K562 (cell line): ENCODE data around the gene GRK3. TPM values are rescaled to one million over a fixed set of nuclear protein-coding genes. Genes with fewer than 3 reads are reported as not detected.

Experiments used
- ATAC-seq: fragments of 200-7000 bp; cut with Tn5 transposase; 3 replicates; pipeline ENCODE4 v1.9.1; 2020; ENCODE audit warnings: moderate library complexity
- BruUV-seq: library from RNA; stranded (reverse); fragments of 400-500 nt; replicated peaks from 2 replicates; lab custom pipeline; 2021; lab: Mats Ljungman, UMichigan
- CTCF ChIA-PET: fragments of 300-600 bp; formaldehyde crosslinking; extraction: SDS; loops from one replicate; lab custom pipeline; 2021; ENCODE audit warnings: low intra/inter-chr PET ratio; lab: Yijun Ruan, JAX
- POLR2A ChIA-PET: fragments of 300-600, 350-650 bp; sonication (Branson Sonifier 250); formaldehyde crosslinking; extraction: SDS; loops from one replicate; lab custom pipeline; 2021; ENCODE audit warnings: antibody characterized with exemption, inconsistent platforms; lab: Yijun Ruan, JAX
- DNase-seq, 4 experiments: peaks; one replicate each; pipeline versions ENCODE4 v3.0.0 to v3.0.0-alpha.2; 2011 to 2018; ENCODE audit warnings: low spot score in 3 of 4, mixed read lengths in 3 of 4; ENCODE audit errors: extremely low read depth in 1 of 4
- FAIRE-seq: peaks from 2 replicates; lab custom pipeline; 2011; peaks lifted over from hg19 to GRCh38; lab: Jason Lieb, UNC
- H2AFZ ChIP-seq: 2 replicates; pipeline ENCODE4 v1.6.0; 2011; ENCODE audit warnings: low read depth, low read length, control low read depth, inconsistent platforms
- H3K27ac ChIP-seq: fragments of 200-600 bp; 3 replicates; pipeline ENCODE4 v1.8.0; 2011; ENCODE audit warnings: low read depth, mild to moderate bottlenecking, control low read depth, inconsistent platforms, low read length, moderate library complexity, mixed read lengths; ENCODE audit errors: extremely low read depth
- H3K27me3 ChIP-seq, 2 experiments: fragments of 300-600 bp in 1 of 2; 2 replicates in 1 of 2; 3 replicates in 1 of 2; pipeline versions ENCODE4 v1.6.0 to v1.8.0; 2011; ENCODE audit warnings: inconsistent platforms in 2 of 2, low read length in 2 of 2, mild to moderate bottlenecking in 1 of 2, mixed read lengths in 1 of 2, moderate library complexity in 1 of 2; ENCODE audit not compliant: control insufficient read depth in 2 of 2, insufficient read depth in 2 of 2
- H3K36me3 ChIP-seq: fragments of 300-600 bp; 3 replicates; pipeline ENCODE4 v1.8.0; 2011; ENCODE audit warnings: mild to moderate bottlenecking, low read length, inconsistent platforms; ENCODE audit not compliant: control insufficient read depth, insufficient read depth
- H3K4me1 ChIP-seq, 2 experiments: fragments of 200-600 bp in 1 of 2; replicated peaks in 1 of 2; 2 replicates in 1 of 2; 3 replicates in 1 of 2; pipeline versions ENCODE4 v1.5.1 to v1.8.0; 2011; ENCODE audit warnings: inconsistent platforms in 2 of 2, low read length in 2 of 2, mild to moderate bottlenecking in 1 of 2, mixed read lengths in 1 of 2, moderate library complexity in 1 of 2; ENCODE audit not compliant: control insufficient read depth in 2 of 2, insufficient read depth in 2 of 2
- H3K4me2 ChIP-seq: 2 replicates; pipeline ENCODE4 v1.6.1; 2011; ENCODE audit warnings: low read length, control low read depth, inconsistent platforms, mixed read lengths; ENCODE audit not compliant: insufficient read depth
- H3K4me3 ChIP-seq: fragments of 200-600 bp; sonication (generic), shearing (Covaris generic); 2 replicates; pipeline ENCODE4 v1.5.1; 2016; ENCODE audit warnings: control low read depth, inconsistent platforms
- H3K79me2 ChIP-seq: fragments of 200-600 bp; 3 replicates; pipeline ENCODE4 v1.8.0; 2011; ENCODE audit warnings: low read length, inconsistent platforms; ENCODE audit not compliant: control insufficient read depth, insufficient read depth
- H3K9ac ChIP-seq, 2 experiments: 2 replicates each; pipeline versions ENCODE4 v1.6.0 to v1.6.1; 2011; ENCODE audit warnings: low read depth in 2 of 2, low read length in 2 of 2, control low read depth in 1 of 2, inconsistent platforms in 1 of 2, mild to moderate bottlenecking in 1 of 2, mixed read lengths in 1 of 2; ENCODE audit not compliant: insufficient read depth in 1 of 2
- H3K9me1 ChIP-seq: one replicate; pipeline ENCODE4 v1.6.0; 2011; ENCODE audit warnings: inconsistent platforms, mild to moderate bottlenecking, low read length, moderate library complexity; ENCODE audit not compliant: control insufficient read depth, insufficient read depth
- H3K9me3 ChIP-seq: replicated peaks from 2 replicates; pipeline ENCODE4 v1.5.1; 2011; ENCODE audit warnings: low read depth, low read length, inconsistent platforms; ENCODE audit not compliant: control insufficient read depth, insufficient read depth
- H4K20me1 ChIP-seq: replicated peaks from 2 replicates; pipeline ENCODE4 v1.6.1; 2011; ENCODE audit warnings: low read length, inconsistent platforms, mixed read lengths; ENCODE audit not compliant: control insufficient read depth, insufficient read depth
- ARHGAP35 ChIP-seq: fragments of 450-650 bp; IDR thresholded peaks from 2 replicates; pipeline ENCODE4 v1.6.1; 2018; ENCODE audit not compliant: partially characterized antibody
- FOXM1 ChIP-seq, 2 experiments: fragments of 450-650 bp in 1 of 2; sonication (generic) in 1 of 2; formaldehyde crosslinking in 1 of 2; IDR thresholded peaks; 2 replicates each; pipeline versions ENCODE4 v1.6.1 to v1.9.0; 2017 to 2022; ENCODE audit warnings: low read depth in 2 of 2, mild to moderate bottlenecking in 2 of 2, missing genetic modification reagents in 1 of 2, moderate library complexity in 1 of 2
- IRF9 ChIP-seq: fragments of 450-650 bp; IDR thresholded peaks from 2 replicates; pipeline ENCODE4 v1.6.1; 2016; ENCODE audit warnings: missing biosample characterization, missing genetic modification characterization
- SIX5 ChIP-seq, 2 experiments: IDR thresholded peaks; 2 replicates each; pipeline ENCODE4 v1.6.1; 2011; ENCODE audit warnings: low read length in 2 of 2, borderline replicate concordance in 1 of 2, low read depth in 1 of 2, mild to moderate bottlenecking in 1 of 2, moderate library complexity in 1 of 2; ENCODE audit not compliant: insufficient read depth in 1 of 2
- WGBS: fragments of 100-300 bp; shearing (Covaris generic); methylation state at CpG from one replicate; pipeline ENCODE4 v1.1.6; 2016; ENCODE audit warnings: low coverage, mixed read lengths; ENCODE audit not compliant: insufficient coverage; ENCODE audit errors: missing lambda C conversion rate; 5-methylcytosine and 5-hydroxymethylcytosine counted together
- in situ Hi-C: fragments of 300-500 bp; cut with MboI; formaldehyde crosslinking; loops from 4 replicates; pipeline ENCODE4 v1.15.0; 2018; ENCODE audit warnings: inconsistent platforms, mixed read lengths
- intact Hi-C: fragments of 100-400 bp; cut with micrococcal nuclease; formaldehyde crosslinking; loops from 2 replicates; pipeline ENCODE4 v1.14.2; 2022
- polyA plus RNA-seq, 8 experiments: library from polyadenylated mRNA; depleted of rRNA in 4 of 8; stranded (reverse) in 5 of 8; unstranded in 3 of 8; fragments of >200 nt; fragmentation: Nextera tagmentation in 2 of 8; fragmentation: Illumina TruSeq in 1 of 8; extraction: Ambion mirVana in 2 of 8; extraction: Trizol in 1 of 8; gene quantifications; 2 replicates each; pipeline versions ENCODE4 v1.2.1 to v1.2.3, GENCODE V29; 2011 to 2014; ENCODE audit warnings: inconsistent platforms in 1 of 8, missing spikeins in 1 of 8
- total RNA-seq, 7 experiments: library from RNA; depleted of rRNA in 6 of 7; stranded (reverse); fragments of >200 nt in 6 of 7; fragmentation: Illumina TruSeq in 2 of 7; extraction: Trizol in 2 of 7; gene quantifications; 2 replicates each; pipeline versions ENCODE4 v1.2.1 to v1.2.3, GENCODE V29; 2011 to 2021; ENCODE audit warnings: low replicate concordance in 1 of 7

GRK3 gene
- total and polyA plus RNA-seq, 9 of the 15 experiments (the other 6 are each of a cell fraction or from before 2014, with no cell fraction given): 1.4 to 7.6 (median 3.6) TPM

- FAIRE-seq: no peak
- H3K79me2 ChIP-seq: no peaks in the 10 kb centered on the region
Observed at GRCh38 chr22:25637672-25638071, 73.2 kb downstream of the GRK3 start.

GRCh38 chr22:25638638-25639037, 74.2 kb downstream of the GRK3 start:
- Histone ChIP-seq H2AFZ (no peak overlapping the region), H3K9me1 (no peaks in the 10 kb centered on the region), H3K4me3 (no peak overlapping the region), H4K20me1 (no peaks in the 10 kb centered on the region), H3K36me3 (no peaks in the 10 kb centered on the region), H3K27me3 (no peaks in the 10 kb centered on the region), H3K27ac (no peak overlapping the region), H3K79me2 (no peaks in the 10 kb centered on the region), H3K9me3 (no peaks in the 10 kb centered on the region), H3K4me2 (no peak overlapping the region), H3K4me1 (no peaks in the 10 kb centered on the region), H3K9ac (no peak overlapping the region)
- ATAC-seq (no peak), DNase-seq (no peak), FAIRE-seq (no peak)
- POLR2A ChIA-PET: no interaction called here
- in situ Hi-C loops (no loop called here), intact Hi-C loops (no loop called here)
- BruUV-seq: no TSS peak
- 80% methylated on average over 1 of the region's 1 CpG for WGBS
- CTCF ChIA-PET: no interaction called here
- no peak for TF ChIP-seq SIX5 (IDR thresholded peaks at IDR 0.05; ENCODE audit: borderline replicate concordance in 1 of 2, insufficient read depth in 1 of 2, low read depth in 1 of 2, low read length in 2 of 2)
- TF ChIP-seq IRF9 (tag): no peak

More at GRCh38 chr22:25637672-25638071, 73.2 kb downstream of the GRK3 start:
- Histone ChIP-seq H3K36me3 (no peaks in the 10 kb centered on the region), H3K4me3 (no peak overlapping the region), H3K27ac (no peak overlapping the region), H2AFZ (no peak overlapping the region), H3K4me2 (no peak overlapping the region), H3K27me3 (no peaks in the 10 kb centered on the region), H4K20me1 (no peaks in the 10 kb centered on the region), H3K9me3 (no peaks in the 10 kb centered on the region), H3K9me1 (no peaks in the 10 kb centered on the region), H3K9ac (no peak overlapping the region), H3K4me1 (no peaks in the 10 kb centered on the region)
- in situ Hi-C loops: no loop called here
- ChIA-PET POLR2A (no interaction called here), CTCF (no interaction called here)
- intact Hi-C loops: no loop called here
- BruUV-seq: no TSS peak
- ATAC-seq: no peak
- no peak for TF ChIP-seq FOXM1 (IDR thresholded peaks at IDR 0.05; ENCODE audit: low read depth)
- TF ChIP-seq FOXM1 (CRISPR knock-in tag; IDR thresholded peaks at IDR 0.05; ENCODE audit: low read depth): no peak
- TF ChIP-seq ARHGAP35: no peak
- 53% methylated on average over 4 of the region's 4 CpGs for whole genome bisulfite sequencing
- no peak for DNase-seq
